HG03196 (cell line): ENCODE results near the gene SLC47A2.

ENCODE experiments used
- ATAC-seq: cut with Tn5 transposase; IDR thresholded peaks from one replicate; pipeline ENCODE4 v1.9.1; 2021; ENCODE audit not compliant: unreplicated experiment

The SLC47A2 gene

DNA sequence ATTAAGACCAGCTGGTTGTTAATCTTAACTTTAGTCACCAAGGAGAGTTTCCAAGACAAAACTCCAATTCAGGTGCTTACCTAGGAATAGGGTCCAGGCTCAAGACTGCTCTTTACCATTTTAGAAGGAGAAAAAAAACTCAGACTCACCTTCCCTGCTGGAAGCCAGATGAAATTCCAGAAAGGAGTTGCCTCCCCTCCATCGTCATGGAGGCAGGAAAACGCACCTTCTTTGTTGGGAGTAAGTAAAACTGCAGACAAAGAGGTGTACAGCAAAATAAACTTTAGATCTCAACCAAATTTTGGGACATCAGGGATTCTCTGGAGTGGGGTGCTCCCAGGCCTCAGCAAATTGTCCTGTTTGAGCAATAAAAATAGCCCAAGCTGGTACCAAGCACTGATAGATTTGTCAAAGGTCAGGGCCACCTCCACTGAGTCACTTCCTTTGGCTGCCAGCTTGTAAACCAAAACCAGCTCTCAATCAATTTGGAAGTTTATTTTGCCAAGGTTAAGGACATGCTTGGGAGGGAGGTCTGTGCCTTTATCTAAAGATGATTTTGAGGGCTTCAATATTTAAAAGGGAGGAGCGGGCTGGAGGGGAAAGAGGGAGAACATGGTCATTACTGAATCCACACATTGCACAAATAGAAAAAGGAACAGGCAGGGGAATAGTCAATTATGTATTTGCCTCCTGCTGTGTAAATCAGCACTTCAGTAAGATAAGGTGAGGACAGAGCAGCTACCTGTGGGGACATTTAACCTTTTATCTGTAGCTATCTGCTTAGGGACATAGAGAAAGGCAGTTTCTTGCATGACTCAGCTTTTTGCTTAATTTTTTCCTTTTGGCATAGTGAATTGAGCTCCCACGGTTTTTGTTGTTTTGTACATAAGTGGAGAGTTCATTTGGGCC lies 69.3 kb downstream of the SLC47A2 start:
- ATAC-seq, result no peak

DNA sequence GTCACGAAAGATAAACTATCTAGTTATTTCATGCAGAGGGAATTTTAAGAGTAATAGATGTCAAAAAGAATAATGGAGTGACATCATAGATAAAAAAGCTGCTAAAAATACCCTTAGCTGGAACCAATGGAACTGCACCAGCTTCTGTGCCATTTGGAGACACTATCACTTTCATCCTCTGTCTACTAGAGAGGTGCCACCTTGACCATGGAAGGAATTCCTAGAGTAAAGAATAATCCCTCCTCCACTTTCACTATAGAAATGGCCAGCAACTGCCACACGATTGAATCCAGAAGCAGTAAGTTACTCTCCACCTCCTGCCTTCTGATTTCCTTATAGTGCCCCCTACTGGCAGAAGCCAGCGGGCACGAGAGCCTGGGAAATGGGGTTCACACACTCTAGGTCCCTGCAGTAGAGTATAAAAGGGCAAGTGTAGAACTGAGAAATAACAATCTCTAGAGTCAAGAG lies 70.6 kb downstream of the SLC47A2 start:
- ATAC-seq, result no peak

DNA sequence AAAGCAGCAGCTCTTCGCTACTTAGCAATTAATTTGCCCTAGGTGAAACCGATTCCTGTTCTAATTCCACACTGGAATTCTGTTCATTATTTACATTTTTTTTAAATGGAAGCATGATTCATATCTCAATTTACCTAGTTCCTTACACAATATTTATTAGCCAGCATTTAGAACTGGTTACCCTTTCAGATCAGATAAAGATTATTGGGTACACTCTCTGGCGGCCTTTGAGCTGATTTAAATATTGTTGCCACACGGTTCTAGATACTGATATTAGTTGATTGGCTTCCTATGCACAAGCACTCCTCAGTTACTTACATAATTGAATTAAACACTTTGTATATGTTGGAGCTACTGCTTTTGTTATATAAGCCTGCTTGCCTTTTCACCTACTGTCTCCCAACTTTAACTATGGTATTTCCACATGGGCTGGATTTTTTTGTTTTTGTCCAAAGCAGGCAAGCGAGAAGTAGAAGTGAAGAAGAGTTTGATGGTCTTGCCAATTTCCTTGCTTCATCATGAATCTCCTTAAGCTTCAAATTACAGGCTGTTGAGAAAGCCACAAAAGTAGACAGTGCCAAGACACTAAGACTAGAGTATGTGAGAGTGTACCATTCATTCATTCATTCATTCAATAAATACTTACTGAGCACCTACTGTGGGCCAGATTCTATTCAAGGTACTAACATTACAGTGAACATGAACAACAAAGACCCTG lies 71.7 kb downstream of the SLC47A2 start:
- no peak for ATAC-seq

GRCh38 chr17:19642373-19642893 lies 74.0 kb downstream of the SLC47A2 start:
- ATAC-seq, result no peak

- no peak for ATAC-seq
Measured at GRCh38 chr17:19641687-19642372, 74.6 kb downstream of the SLC47A2 start.

- ATAC-seq, result no peak
Measured at GRCh38 chr17:19631905-19632304, 84.5 kb downstream of the SLC47A2 start.

- ATAC-seq, result no peak
Measured at GRCh38 chr17:19630661-19631060, 85.7 kb downstream of the SLC47A2 start.

GRCh38 chr17:19630035-19630434 lies 86.3 kb downstream of the SLC47A2 start:
- ATAC-seq, result no peak

DNA sequence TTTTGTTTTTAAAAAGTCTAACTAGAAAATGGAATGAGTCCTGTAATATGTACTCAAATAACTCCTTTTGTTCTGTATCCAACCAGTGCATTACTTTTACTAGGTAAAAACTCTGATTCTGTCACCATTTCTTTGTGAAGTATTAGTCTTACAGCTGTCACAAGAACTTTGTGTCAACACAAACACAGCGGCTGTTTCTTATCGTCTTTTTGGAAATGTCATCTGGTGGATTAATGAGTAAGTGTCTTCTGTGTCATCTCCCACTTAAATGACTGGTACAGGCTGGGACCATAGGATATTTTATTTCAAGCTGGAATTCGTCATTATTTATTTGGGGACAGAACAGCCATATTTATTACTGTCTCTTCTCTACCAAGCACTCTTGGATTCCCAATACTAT lies 86.9 kb downstream of the SLC47A2 start:
- no peak for ATAC-seq
